AG09309 (cell line): Measurements from ENCODE around the gene MAGEB17.

Experiments used
- DNase-seq: peaks from one replicate; pipeline ENCODE4 v3.0.0-alpha.2; 2010; ENCODE audit warnings: low read depth
- H3K4me3 ChIP-seq: 2 replicates; pipeline ENCODE4 v1.5.1; 2011; ENCODE audit warnings: mild to moderate bottlenecking, low read depth, low read length, moderate library complexity; ENCODE audit not compliant: control insufficient read depth
- CTCF ChIP-seq: IDR thresholded peaks from 2 replicates; pipeline ENCODE4 v1.5.1; 2011; ENCODE audit warnings: mild to moderate bottlenecking, low read depth, low read length, inconsistent platforms; ENCODE audit not compliant: insufficient read depth, control insufficient read depth; ENCODE audit errors: missing control alignments

The MAGEB17 gene

GRCh38 chrX:16213961-16214360 lies 46.7 kb downstream of the MAGEB17 start:
- no peak overlapping the region for H3K4me3 ChIP-seq
- TF ChIP-seq CTCF: no peak
- DNase-seq: no peak

GRCh38 chrX:16215660-16216059 lies 48.4 kb downstream of the MAGEB17 start:
- DNase-seq: no peak

More at GRCh38 chrX:16215660-16216059, 48.4 kb downstream of the MAGEB17 start:
- no peak for TF ChIP-seq CTCF
- H3K4me3 ChIP-seq: no peak overlapping the region
